K562 (cell line): Measurements from ENCODE around the gene IL15RA. TPM values are rescaled to one million over a fixed set of nuclear protein-coding genes. Genes with fewer than 3 reads are reported as not detected.

Source experiments
- EHMT2 ChIP-seq: fragments of 450-650 bp; IDR thresholded peaks from 2 replicates; pipeline ENCODE4 v1.6.1; 2018; ENCODE audit warnings: antibody characterized with exemption
- HDAC8 ChIP-seq: fragments of 450-650 bp; IDR thresholded peaks from 2 replicates; pipeline ENCODE4 v1.6.1; 2016; ENCODE audit warnings: mild to moderate bottlenecking, missing genetic modification characterization, moderate library complexity, missing compliant biosample characterization
- NCOA2 ChIP-seq, 2 experiments: fragments of 450-650 bp; IDR thresholded peaks; 2 replicates each; pipeline ENCODE4 v1.6.1; 2018; ENCODE audit warnings: mild to moderate bottlenecking in 2 of 2, moderate library complexity in 1 of 2; ENCODE audit not compliant: partially characterized antibody in 2 of 2
- SRSF1 ChIP-seq: fragments of 200-400 bp; formaldehyde crosslinking; IDR thresholded peaks from 2 replicates; pipeline ENCODE4 v1.6.1; 2017; ENCODE audit warnings: mild to moderate bottlenecking, low read depth, low read length, moderate library complexity
- TEAD2 ChIP-seq: fragments of 450-650 bp; IDR thresholded peaks from 2 replicates; pipeline ENCODE4 v1.6.1; 2016; ENCODE audit warnings: missing genetic modification characterization, control low read depth, missing compliant biosample characterization
- ZKSCAN8 ChIP-seq: fragments of 200-800 bp; sonication (Bioruptor generic); IDR thresholded peaks from 2 replicates; pipeline ENCODE4 v1.6.1; 2016; ENCODE audit warnings: missing genetic modification characterization, missing compliant biosample characterization
- ZNF644 ChIP-seq: fragments of 200-800 bp; sonication (Bioruptor generic); IDR thresholded peaks from 2 replicates; pipeline ENCODE4 v1.6.1; 2016; ENCODE audit warnings: low read depth, missing genetic modification characterization, missing compliant biosample characterization
- polyA plus RNA-seq, 8 experiments: library from polyadenylated mRNA; depleted of rRNA in 4 of 8; stranded (reverse) in 5 of 8; unstranded in 3 of 8; fragments of >200 nt; fragmentation: Nextera tagmentation in 2 of 8; fragmentation: Illumina TruSeq in 1 of 8; extraction: Ambion mirVana in 2 of 8; extraction: Trizol in 1 of 8; gene quantifications; 2 replicates each; pipeline versions ENCODE4 v1.2.1 to v1.2.3, GENCODE V29; 2011 to 2014; ENCODE audit warnings: inconsistent platforms in 1 of 8, missing spikeins in 1 of 8
- total RNA-seq, 7 experiments: library from RNA; depleted of rRNA in 6 of 7; stranded (reverse); fragments of >200 nt in 6 of 7; fragmentation: Illumina TruSeq in 2 of 7; extraction: Trizol in 2 of 7; gene quantifications; 2 replicates each; pipeline versions ENCODE4 v1.2.1 to v1.2.3, GENCODE V29; 2011 to 2021; ENCODE audit warnings: low replicate concordance in 1 of 7
- TF ChIP-seq, protein P1 (sequence below): fragments of 250-450 bp; sonication (Bioruptor Pico); IDR thresholded peaks from 2 replicates; pipeline ENCODE4 v1.8.0; 2022; ENCODE audit warnings: inconsistent platforms, mild to moderate bottlenecking, moderate library complexity, borderline replicate concordance
- TF ChIP-seq, protein P2 (sequence below): fragments of 450-650 bp; formaldehyde crosslinking; IDR thresholded peaks from 2 replicates; pipeline ENCODE4 v1.4.0; 2020; ENCODE audit warnings: mild to moderate bottlenecking, moderate library complexity
- TF ChIP-seq, protein P3 (sequence below), 2 experiments: fragments of 200-800 bp in 1 of 2; sonication (Bioruptor generic) in 1 of 2; sonication (generic) in 1 of 2; formaldehyde crosslinking in 1 of 2; IDR thresholded peaks in 1 of 2; conservative IDR thresholded peaks in 1 of 2; 2 replicates each; pipeline versions ENCODE4 v1.5.0 to v1.6.1; 2016 to 2020; ENCODE audit warnings: missing compliant biosample characterization in 1 of 2, missing genetic modification characterization in 1 of 2, missing genetic modification reagents in 1 of 2

The IL15RA gene
- total and polyA plus RNA-seq, 9 of the 15 experiments (the other 6 are each of a cell fraction or from before 2014, with no cell fraction given): 1.2 to 11.7 (median 8.0) TPM

DNA sequence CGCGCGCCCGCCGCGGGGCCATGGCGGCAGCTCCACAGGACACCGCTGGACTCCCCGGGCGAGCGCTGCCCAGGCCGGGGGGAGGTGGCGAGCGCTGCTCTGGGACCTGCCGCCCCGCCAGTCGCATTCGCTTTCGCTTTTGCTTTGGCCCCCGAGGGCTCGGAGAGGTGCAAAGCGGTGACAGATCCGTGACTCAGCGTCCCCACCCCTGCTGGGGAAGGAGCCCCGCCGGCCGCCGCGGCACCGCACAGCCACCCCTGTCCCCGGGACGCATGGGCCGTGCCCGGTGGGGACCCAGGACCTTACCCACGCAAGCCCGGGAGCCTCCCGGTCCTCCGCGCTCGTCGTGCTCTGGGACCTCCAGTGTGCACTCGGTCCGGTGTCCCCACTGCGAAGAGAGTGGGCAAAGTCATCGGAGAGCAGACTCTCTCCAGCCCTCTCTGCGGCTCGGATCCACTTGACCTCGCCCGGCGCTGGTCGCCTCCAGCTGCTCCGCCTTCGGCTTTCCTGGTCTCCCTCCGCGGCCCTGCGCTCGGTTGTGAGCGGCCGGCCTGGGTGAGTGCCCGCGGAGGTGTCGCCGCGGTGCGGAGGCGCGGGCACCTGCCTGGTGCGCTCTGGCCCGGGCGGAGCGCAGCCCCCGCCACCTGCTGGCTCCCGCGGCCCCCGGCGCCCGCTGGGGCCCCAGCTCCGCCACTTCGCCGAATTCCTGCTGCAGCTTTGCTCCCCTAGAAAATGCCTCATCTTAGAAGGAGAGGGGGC, at the start of gene IL15RA (continued):
- TF ChIP-seq, protein P1, sequence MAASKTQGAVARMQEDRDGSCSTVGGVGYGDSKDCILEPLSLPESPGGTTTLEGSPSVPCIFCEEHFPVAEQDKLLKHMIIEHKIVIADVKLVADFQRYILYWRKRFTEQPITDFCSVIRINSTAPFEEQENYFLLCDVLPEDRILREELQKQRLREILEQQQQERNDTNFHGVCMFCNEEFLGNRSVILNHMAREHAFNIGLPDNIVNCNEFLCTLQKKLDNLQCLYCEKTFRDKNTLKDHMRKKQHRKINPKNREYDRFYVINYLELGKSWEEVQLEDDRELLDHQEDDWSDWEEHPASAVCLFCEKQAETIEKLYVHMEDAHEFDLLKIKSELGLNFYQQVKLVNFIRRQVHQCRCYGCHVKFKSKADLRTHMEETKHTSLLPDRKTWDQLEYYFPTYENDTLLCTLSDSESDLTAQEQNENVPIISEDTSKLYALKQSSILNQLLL (CRISPR knock-in tag): no peak
- TF ChIP-seq ZKSCAN8 (CRISPR knock-in tag) (no peak), SRSF1 (no peak), HDAC8 (tag) (no peak), ZNF644 (tag) (no peak), EHMT2 (no peak), TEAD2 (tag) (no peak), NCOA2 (IDR thresholded peaks at IDR 0.05; ENCODE audit: partially characterized antibody in 2 of 2) (no peak)
- TF ChIP-seq, protein P2, sequence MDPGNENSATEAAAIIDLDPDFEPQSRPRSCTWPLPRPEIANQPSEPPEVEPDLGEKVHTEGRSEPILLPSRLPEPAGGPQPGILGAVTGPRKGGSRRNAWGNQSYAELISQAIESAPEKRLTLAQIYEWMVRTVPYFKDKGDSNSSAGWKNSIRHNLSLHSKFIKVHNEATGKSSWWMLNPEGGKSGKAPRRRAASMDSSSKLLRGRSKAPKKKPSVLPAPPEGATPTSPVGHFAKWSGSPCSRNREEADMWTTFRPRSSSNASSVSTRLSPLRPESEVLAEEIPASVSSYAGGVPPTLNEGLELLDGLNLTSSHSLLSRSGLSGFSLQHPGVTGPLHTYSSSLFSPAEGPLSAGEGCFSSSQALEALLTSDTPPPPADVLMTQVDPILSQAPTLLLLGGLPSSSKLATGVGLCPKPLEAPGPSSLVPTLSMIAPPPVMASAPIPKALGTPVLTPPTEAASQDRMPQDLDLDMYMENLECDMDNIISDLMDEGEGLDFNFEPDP: no peak
- TF ChIP-seq, protein P3, sequence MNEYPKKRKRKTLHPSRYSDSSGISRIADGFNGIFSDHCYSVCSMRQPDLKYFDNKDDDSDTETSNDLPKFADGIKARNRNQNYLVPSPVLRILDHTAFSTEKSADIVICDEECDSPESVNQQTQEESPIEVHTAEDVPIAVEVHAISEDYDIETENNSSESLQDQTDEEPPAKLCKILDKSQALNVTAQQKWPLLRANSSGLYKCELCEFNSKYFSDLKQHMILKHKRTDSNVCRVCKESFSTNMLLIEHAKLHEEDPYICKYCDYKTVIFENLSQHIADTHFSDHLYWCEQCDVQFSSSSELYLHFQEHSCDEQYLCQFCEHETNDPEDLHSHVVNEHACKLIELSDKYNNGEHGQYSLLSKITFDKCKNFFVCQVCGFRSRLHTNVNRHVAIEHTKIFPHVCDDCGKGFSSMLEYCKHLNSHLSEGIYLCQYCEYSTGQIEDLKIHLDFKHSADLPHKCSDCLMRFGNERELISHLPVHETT (CRISPR knock-in tag; conservative IDR thresholded peaks at IDR 0.05 in 1 of 2, IDR thresholded peaks at IDR 0.05 in 1 of 2): peak in 1 of 2 experiments; percentile 71; a peak in 2 of 4 replicates
- TF ChIP-seq, all 486 proteins: peak for 110
